Progenitor cell of endocrine pancreas (in vitro differentiated cells): Measurements from ENCODE around the gene ELOVL2. TPM values are rescaled to one million over a fixed set of nuclear protein-coding genes. Genes with fewer than 3 reads are reported as not detected.

ENCODE experiments used
- DNase-seq: peaks from one replicate; pipeline ENCODE4 v3.0.0; 2021; ENCODE audit warnings: low spot score; ENCODE audit not compliant: unreplicated experiment
- H3K27ac Mint-ChIP-seq: 2 replicates; pipeline ENCODE4 v1.8.0; 2021; ENCODE audit warnings: mild to moderate bottlenecking, moderate library complexity, mixed read lengths
- H3K27me3 Mint-ChIP-seq: 2 replicates; pipeline ENCODE4 v1.8.0; 2021; ENCODE audit warnings: mixed read lengths
- H3K36me3 Mint-ChIP-seq: 2 replicates; pipeline ENCODE4 v1.8.0; 2022; ENCODE audit warnings: mixed read lengths; ENCODE audit not compliant: insufficient read depth
- H3K4me1 Mint-ChIP-seq: 2 replicates; pipeline ENCODE4 v1.8.0; 2021; ENCODE audit warnings: low read depth, mixed read lengths
- H3K4me3 Mint-ChIP-seq: 2 replicates; pipeline ENCODE4 v1.8.0; 2021; ENCODE audit warnings: low read depth, mild to moderate bottlenecking, moderate library complexity, mixed read lengths
- H3K9me3 Mint-ChIP-seq: 2 replicates; pipeline ENCODE4 v1.8.0; 2021; ENCODE audit warnings: low read depth, mixed read lengths
- total RNA-seq: library from RNA; stranded (reverse); gene quantifications from 2 replicates; pipeline ENCODE4 v1.2.1, GENCODE V29; 2021
- TF ChIP-seq, protein P1 (sequence below): fragments of 200-600 bp; sonication (generic); IDR thresholded peaks from one replicate; pipeline ENCODE4 v1.5.0; 2021; ENCODE audit warnings: antibody characterized with exemption, mild to moderate bottlenecking; ENCODE audit not compliant: unreplicated experiment

Gene ELOVL2
- total RNA-seq, 1 donor from 2014 or later, result 5.6 TPM

DNA sequence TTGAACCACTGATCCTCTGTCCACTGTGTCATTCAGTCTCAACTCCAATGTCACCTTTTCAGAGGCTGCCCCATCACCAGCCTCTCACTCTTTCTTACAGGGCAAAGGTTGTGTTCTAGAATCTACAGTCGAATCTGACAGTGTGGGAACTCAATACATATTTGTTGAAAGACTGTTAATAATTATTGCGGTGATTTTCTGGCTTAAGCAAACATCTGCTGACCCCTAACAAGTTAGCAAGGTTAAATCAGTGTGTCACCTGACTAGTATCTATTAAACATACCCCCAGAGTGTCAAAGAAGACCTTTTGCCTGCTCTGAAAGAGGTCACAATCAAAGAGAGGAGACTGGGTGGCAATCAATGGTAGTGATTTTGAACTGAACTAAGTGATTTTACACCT lies 41.9 kb downstream of the ELOVL2 start:
- Mint-ChIP-seq H3K4me3 (no peak overlapping the region), H3K27me3 (no peaks in the 10 kb centered on the region), H3K4me1 (peaks cover 9% of the 10 kb centered on the region), H3K27ac (no peak overlapping the region), H3K9me3 (no peaks in the 10 kb centered on the region), H3K36me3 (no peaks in the 10 kb centered on the region)
- no peak for DNase-seq
- TF ChIP-seq, protein P1, sequence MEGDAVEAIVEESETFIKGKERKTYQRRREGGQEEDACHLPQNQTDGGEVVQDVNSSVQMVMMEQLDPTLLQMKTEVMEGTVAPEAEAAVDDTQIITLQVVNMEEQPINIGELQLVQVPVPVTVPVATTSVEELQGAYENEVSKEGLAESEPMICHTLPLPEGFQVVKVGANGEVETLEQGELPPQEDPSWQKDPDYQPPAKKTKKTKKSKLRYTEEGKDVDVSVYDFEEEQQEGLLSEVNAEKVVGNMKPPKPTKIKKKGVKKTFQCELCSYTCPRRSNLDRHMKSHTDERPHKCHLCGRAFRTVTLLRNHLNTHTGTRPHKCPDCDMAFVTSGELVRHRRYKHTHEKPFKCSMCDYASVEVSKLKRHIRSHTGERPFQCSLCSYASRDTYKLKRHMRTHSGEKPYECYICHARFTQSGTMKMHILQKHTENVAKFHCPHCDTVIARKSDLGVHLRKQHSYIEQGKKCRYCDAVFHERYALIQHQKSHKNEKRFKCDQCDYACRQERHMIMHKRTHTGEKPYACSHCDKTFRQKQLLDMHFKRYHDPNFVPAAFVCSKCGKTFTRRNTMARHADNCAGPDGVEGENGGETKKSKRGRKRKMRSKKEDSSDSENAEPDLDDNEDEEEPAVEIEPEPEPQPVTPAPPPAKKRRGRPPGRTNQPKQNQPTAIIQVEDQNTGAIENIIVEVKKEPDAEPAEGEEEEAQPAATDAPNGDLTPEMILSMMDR, result no peak

GRCh38 chr6:10999994-11000393 lies 44.1 kb downstream of the ELOVL2 start:
- Mint-ChIP-seq H3K4me1 (peaks cover 12% of the 10 kb centered on the region), H3K4me3 (no peak overlapping the region), H3K27ac (no peak overlapping the region), H3K36me3 (no peaks in the 10 kb centered on the region), H3K27me3 (no peaks in the 10 kb centered on the region), H3K9me3 (no peaks in the 10 kb centered on the region)
- TF ChIP-seq, protein P1, result no peak
- DNase-seq, result no peak

- H3K4me3 Mint-ChIP-seq, result no peak overlapping the region
- H3K27ac Mint-ChIP-seq, result no peak overlapping the region
- TF ChIP-seq, protein P1, result no peak
- H3K27me3 Mint-ChIP-seq, result no peaks in the 10 kb centered on the region
- H3K9me3 Mint-ChIP-seq, result no peaks in the 10 kb centered on the region
- no peak for DNase-seq
- peaks cover 7% of the 10 kb centered on the region for H3K4me1 Mint-ChIP-seq
- H3K36me3 Mint-ChIP-seq, result no peaks in the 10 kb centered on the region
Observed at GRCh38 chr6:10995114-10995707, 48.9 kb downstream of the ELOVL2 start.

DNA sequence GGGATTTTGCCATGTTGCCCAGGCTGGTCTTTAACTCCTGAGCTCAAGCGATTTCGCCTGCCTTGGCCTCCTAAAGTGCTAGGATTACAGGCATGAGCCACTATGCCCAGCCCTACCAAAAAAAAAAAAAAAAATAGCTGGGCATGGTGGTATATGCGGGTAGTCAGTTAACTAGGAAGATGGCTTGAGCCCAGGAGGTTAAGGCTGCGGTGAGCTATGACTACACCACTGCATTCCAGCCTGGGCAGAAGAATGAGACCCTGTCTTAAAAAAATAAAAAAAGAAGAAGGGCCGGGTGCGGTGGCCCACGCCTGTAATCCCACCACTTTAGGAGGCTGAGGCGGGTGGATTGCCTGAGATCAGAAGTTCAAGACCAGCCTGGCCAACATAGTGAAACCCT lies 50.2 kb downstream of the ELOVL2 start:
- Mint-ChIP-seq H3K27ac (no peak overlapping the region), H3K4me1 (peaks cover 7% of the 10 kb centered on the region), H3K36me3 (no peaks in the 10 kb centered on the region), H3K27me3 (no peaks in the 10 kb centered on the region), H3K9me3 (no peaks in the 10 kb centered on the region), H3K4me3 (no peak overlapping the region)
- DNase-seq, result no peak
- TF ChIP-seq, protein P1, result no peak

- H3K27ac Mint-ChIP-seq, result no peak overlapping the region
- peaks cover 7% of the 10 kb centered on the region for H3K4me1 Mint-ChIP-seq
- TF ChIP-seq, protein P1, result no peak
- H3K36me3 Mint-ChIP-seq, result peaks cover 4% of the 10 kb centered on the region
- H3K4me3 Mint-ChIP-seq, result no peak overlapping the region
- no peaks in the 10 kb centered on the region for H3K27me3 Mint-ChIP-seq
- no peaks in the 10 kb centered on the region for H3K9me3 Mint-ChIP-seq
- no peak for DNase-seq
Observed at GRCh38 chr6:10991115-10991514, 53.0 kb downstream of the ELOVL2 start.
